RPMI7951 (cell line): ENCODE measurements around the gene ZNF563. TPM values are rescaled to one million over a fixed set of nuclear protein-coding genes. Genes with fewer than 3 reads are reported as not detected.
"Not testable (repeated sequence)": the region's sequence is repeated elsewhere in the genome, so short reads cannot be mapped to it uniquely, and the experiment has no call there.

Experiments used
- DNase-seq: peaks from one replicate; pipeline ENCODE4 v3.0.0-alpha.2; 2012; ENCODE audit warnings: low read depth
- total RNA-seq: library from RNA; depleted of rRNA; stranded (reverse); fragments of >200 nt; shearing (Covaris generic); gene quantifications from 2 replicates; pipeline ENCODE4 v1.2.3, GENCODE V29; 2014; rRNA removed

The ZNF563 gene
- total RNA-seq: 3.0 and 6.5 TPM in 2 replicates

DNA sequence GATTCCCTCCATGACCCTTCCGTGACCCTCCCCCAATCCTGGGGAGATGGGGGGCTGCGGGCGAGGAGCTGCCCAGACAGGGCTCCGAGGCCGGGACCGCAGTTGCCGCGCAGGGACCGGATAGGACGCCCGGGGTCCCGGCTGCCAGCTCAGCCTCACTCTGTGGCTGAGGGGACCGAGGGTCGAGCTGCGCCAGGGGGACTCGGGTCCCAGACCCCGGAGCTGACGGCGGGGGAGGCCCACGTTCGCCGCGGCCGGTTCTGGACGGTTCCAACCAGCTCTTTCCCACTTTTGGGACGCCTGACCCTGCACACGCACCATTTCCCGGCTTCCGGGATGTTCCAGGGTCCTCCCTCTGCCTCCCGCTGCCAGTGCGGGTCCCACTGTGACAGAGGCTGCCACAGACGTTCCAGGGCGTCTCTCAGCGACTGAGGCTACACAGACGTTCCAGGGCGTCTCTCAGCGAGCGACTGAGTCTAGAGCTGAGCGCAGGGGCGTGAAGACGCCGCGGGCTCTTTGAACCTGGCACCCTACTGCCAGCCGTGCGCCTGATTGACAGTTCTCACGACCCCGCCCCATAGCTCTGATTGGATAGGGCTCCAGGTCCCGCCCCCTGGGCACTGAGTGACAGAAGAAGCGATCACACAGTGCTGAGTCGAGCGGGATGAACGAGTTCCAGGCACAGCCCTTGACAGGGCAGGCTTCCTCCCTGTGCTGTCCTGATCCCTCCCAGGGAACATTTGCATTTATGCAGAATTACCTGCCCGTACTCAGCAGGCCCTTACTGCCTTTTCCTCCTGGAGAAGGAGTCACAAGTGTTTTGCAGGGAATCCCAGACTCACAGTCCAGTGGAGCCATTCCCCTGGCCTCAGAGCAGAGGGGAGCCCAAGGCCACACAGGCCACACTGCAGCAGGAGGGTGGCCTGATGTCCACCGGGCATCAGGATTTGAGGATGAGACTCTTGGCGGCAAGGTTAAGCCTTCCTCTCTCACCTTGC, at the start of gene ZNF563:
Gene ZNF563 (minus strand): TSS at position 472 of the 998 bp plus-strand sequence. CDS start 151 bp downstream, at position 321.
- DNase-seq: peak; percentile 95

GRCh38 chr19:12380444-12380737, 47.0 kb upstream of the ZNF563 start:
- DNase-seq: no peak

DNA sequence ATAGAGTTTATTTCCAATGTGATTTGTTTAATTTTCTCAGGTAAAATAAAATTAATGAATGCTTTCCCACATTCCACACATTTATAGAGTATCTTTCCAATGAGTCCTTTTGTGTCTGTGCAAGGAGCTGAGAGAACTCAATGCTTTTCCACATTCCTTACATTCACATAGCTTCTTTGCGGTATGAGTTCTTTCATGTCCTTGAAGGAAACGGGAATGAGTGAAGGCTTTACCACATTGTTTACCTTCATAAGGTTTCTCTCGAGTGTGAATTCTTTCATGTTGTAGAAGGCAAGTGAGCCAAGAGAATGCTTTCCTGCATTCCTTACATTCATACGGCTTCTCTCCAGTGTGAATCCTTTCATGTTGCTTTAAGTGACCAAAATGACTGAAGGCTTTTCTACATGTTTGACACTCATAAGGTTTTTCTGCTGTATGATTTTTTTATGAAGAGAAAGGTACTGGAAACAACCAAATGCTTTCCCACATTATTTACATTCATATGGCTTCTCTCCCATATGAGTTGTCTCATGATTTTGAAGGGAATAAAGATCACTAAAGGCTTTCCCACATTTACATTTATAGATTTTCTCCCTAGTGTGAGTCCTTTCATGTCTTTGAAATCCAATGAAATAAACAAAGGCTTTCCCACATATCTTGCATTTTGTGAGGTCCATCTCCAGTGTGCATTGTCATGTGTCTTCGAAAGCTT, 46.5 kb upstream of the ZNF563 start:
- no peak for DNase-seq

DNA sequence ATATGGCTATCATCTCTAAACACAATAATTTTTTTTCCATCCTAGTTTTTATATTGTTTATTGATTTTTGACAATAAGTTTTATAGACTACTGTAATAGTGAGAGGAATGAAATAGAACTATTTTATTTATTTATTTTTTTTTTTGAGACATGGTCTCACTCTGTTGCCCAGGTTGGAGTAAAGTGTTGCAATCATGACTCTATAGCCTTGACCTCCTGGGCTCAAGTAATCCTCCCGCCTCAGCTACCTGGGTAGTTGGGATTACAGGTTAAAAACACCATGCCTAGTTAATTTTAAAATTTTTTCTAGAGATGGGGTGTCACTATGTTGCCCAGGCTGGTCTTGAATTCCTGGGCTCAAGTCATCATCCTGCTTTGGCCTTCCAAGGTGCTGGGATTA, 40.6 kb upstream of the ZNF563 start:
- no peak for DNase-seq

GRCh38 chr19:12365236-12366162, 32.1 kb upstream of the ZNF563 start, which contains the start of gene ZNF442:
ZNF442 (minus strand) TSS chr19:12365683; CDS start chr19:12363631, 2,052 bp downstream.
- DNase-seq: peak; percentile 97

GRCh38 chr19:12364391-12365235, 31.2 kb upstream of the ZNF563 start:
- peak; percentile 14 for DNase-seq

DNA sequence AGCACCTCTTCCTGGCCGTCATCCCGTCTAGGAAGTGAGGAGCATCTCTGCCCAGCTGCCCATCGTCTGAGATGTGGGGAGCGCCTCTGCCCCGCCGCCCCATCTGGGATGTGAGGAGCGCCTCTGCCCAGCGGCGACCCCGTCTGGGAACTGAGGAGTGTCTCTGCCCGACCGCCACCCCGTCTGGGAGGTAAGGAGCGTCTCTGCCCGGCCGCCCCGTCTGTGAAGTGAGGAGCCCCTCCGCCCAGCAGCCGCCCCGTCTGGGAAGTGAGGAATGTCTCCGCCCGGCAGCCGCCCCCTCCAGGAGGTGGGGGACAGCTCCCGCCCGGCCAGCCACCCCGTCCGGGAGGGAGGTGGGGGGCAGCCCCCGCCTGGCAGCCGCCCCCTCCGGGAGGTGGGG, 28.8 kb upstream of the ZNF563 start:
- DNase-seq: not testable (repeated sequence)

- DNase-seq: no peak
Measured at GRCh38 chr19:12353375-12353774, 19.9 kb upstream of the ZNF563 start.

DNA sequence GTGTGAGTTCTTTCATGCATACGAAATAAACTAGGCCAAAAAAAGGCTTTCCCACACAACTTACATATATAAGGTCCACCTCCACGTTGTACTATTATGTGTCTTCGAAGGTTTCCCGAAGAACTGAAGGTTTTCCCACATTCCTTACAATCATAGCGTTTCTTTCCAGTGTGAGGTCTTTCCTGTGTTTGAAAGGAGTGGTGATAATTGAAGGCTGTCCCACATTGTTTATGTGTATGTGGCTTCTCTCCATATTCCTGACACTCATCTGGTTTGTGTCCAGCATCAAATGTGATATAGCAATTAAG, 17.4 kb upstream of the ZNF563 start:
- DNase-seq: no peak

DNA sequence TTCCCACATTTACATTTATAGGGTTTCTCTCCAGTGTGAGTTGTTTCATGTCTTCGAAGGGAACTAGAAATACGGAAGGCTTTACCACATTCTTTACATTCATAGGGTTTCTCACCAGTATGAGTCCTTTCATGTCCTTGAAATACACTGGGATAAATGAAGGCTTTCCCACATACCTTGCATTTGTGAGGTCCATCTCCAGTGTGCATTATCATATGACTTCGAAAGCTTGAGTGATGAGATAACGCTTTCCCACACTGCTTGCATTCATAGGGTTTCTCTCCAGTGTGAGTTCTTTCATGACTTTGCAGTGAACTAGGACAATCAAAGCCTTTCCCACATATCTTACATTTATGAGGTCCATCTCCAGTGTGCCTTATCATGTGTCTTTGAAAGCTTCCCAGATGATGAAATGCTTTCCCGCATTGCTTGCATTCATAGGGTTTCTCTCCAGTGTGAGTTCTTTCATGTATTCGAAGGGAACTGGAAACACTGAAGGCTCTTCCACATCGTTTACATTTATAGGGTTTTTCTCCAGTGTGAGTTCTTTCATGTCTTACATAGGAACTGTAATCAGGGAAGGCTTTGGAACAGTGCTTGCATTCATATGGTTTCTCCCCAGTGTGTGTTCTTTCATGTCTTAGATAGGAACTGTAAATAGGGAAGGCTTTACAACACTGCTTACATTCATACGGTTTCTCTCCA, 16.9 kb upstream of the ZNF563 start:
- DNase-seq: no peak

DNA sequence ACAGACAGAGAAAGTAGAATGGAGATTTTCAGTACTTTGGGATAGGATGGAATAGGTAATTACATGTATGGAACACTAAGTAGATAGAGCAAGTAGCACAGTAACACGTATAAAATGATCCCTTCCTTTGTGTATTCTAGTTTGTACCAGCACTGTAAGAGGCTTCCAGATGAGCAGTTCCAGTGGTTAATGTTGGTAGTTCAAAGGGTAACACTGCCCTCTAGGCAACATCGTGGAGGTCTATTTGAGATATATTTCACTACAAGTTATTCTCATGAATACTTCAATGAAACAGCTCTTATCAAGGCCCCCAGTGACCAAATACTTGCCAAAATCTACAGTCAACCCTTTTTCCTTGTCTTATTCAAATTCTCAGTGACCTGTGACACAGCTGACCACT, 13.5 kb upstream of the ZNF563 start:
- peak; percentile 10 for DNase-seq

DNA sequence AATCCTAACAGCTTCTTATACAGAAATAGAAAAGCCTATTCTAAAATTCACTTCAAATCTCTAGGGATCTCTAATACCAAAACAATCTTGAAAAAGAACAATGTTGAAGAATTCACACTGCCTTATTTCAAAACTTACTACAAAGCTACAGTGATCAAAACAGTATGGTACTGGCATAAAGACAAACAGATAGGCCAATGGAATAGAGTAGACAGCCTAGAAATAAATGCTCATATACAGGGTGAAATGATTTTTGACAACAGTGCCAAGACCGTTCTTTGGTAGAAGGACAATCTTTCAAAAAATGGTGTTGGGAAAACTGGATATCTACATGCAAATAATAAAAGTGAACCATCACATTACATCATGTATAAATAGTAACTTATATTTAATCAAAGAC, 11.8 kb upstream of the ZNF563 start:
- no peak for DNase-seq

DNA sequence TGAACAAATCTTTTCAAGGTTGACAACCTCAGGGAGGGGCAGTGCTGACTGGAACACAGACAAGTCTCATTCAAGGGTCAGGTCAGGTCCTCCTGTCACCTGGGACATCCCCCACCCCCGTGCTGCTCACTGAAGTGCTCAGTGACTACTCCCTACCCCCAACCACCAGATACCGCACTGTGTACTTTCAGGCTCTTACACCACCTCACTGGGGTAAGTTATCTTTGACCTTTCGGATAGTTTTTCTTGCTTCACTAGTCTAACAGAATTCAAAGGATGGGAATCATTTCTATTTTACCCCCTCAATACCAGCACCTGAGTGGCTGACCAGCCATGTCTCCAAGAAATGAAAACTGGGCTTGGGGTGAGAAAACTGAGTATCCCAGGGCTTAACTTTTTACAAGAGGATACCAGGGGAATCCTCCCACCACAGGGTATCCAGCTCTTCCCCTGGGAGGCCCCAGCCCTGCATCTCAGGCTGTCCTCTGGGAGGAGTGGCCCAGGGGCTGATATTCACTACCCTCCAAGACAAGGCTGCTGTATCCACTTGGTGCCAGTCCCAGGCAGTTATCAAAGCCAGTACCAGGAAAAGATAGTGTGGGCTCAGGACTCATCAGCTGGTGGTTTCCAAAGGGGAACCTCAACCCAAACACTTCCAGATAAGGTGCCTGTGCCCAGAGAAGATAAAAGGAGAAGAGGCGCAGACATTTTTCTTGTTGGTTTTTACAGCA, 2.1 kb downstream of the ZNF563 start:
- DNase-seq: no peak

GRCh38 chr19:12330340-12330739, 3.1 kb downstream of the ZNF563 start:
- no peak for DNase-seq

DNA sequence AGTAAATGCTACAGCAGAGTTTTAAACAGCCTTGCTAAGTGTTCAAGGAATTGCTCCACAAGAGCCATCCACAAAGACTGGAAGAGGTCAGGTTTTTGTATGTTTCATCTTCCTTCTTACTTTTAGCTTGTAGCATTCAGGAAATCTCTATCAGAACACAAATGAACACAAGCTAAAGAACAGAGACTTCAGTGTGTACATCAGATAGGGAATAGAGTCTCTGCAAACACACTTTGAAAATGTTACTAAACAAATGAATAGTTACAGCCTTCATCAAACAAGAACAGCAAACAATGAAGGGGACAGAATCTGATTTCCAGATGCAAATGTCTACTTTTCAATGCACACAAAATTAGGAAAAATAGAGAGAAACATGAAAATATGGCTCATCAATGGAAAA, 7.7 kb downstream of the ZNF563 start:
- no peak for DNase-seq

GRCh38 chr19:12318782-12319413, 14.5 kb downstream of the ZNF563 start:
- DNase-seq: no peak

- DNase-seq: peak; percentile 6
Measured at GRCh38 chr19:12314553-12314952, 18.9 kb downstream of the ZNF563 start.

- not testable (repeated sequence) for DNase-seq
Measured at GRCh38 chr19:12308891-12309290, 24.5 kb downstream of the ZNF563 start.

DNA sequence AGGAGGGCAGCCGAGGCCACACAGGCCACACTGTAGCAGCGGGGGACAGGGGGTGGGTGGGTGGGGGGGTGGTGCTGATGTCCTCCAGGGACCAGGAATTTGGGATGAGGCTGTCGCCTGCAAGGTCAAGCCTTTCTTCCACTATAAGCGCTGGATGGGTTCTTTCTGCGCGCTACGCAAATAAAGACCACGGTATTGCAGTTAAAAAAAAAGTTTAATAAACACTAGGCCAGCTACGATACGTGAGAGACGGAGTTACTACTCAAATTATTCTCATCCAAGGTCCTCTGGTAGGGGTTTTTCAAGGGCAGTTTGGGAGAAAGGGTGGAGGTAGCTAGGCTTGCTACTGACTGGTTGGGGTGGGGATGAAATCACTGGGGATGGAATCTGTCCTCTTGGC, 38.2 kb downstream of the ZNF563 start:
- DNase-seq: no peak
